IMR-90 (cell line): ENCODE measurements around the gene MAMLD1. TPM values are rescaled to one million over a fixed set of nuclear protein-coding genes. Genes with fewer than 3 reads are reported as not detected.

Source experiments
- ATAC-seq: fragments of 200-7000 bp; cut with Tn5 transposase; 2 replicates; pipeline ENCODE4 v1.9.1; 2020; ENCODE audit warnings: low read depth, mild to moderate bottlenecking, moderate library complexity
- BruUV-seq: library from RNA; stranded (reverse); fragments of 400-500 nt; replicated peaks from 2 replicates; lab custom pipeline; 2021; lab: Mats Ljungman, UMichigan
- CTCF ChIA-PET: fragments of 300-600 bp; formaldehyde crosslinking; extraction: SDS; loops from one replicate; lab custom pipeline; 2021; ENCODE audit warnings: antibody characterized with exemption; lab: Yijun Ruan, JAX
- POLR2A ChIA-PET: fragments of 300-600 bp; sonication (Branson Sonifier 250); formaldehyde crosslinking; loops from one replicate; lab custom pipeline; 2022; ENCODE audit warnings: antibody characterized with exemption; ENCODE audit not compliant: unreplicated experiment; lab: Charles Lee
- DNase-seq: peaks from one replicate; pipeline ENCODE4 v3.0.0; 2013
- H2AFZ ChIP-seq: replicated peaks from 2 replicates; pipeline ENCODE3; 2013; ENCODE audit warnings: low read length, mild to moderate bottlenecking; ENCODE audit not compliant: poor library complexity
- H2AK5ac ChIP-seq: 2 replicates; pipeline ENCODE4 v1.6.1; 2013; ENCODE audit warnings: low read depth, low read length, inconsistent platforms
- H2AK9ac ChIP-seq: replicated peaks from 2 replicates; pipeline ENCODE3; 2013; ENCODE audit warnings: mild to moderate bottlenecking, low read depth, low read length, moderate library complexity; ENCODE audit not compliant: poor library complexity
- H2BK120ac ChIP-seq: 2 replicates; pipeline ENCODE4 v1.6.1; 2013; ENCODE audit warnings: low read depth, low read length, inconsistent platforms
- H2BK15ac ChIP-seq: 3 replicates; pipeline ENCODE4 v1.6.1; 2013; ENCODE audit warnings: low read depth, low read length, inconsistent platforms
- H2BK20ac ChIP-seq: 2 replicates; pipeline ENCODE4 v1.6.1; 2013; ENCODE audit warnings: low read depth, mild to moderate bottlenecking, inconsistent platforms, low read length, moderate library complexity
- H2BK5ac ChIP-seq: 2 replicates; pipeline ENCODE4 v1.6.1; 2013; ENCODE audit warnings: mild to moderate bottlenecking, low read depth, low read length, inconsistent platforms; ENCODE audit not compliant: poor library complexity, severe bottlenecking
- H3K14ac ChIP-seq: replicated peaks from 2 replicates; pipeline ENCODE4 v1.6.1; 2013; ENCODE audit warnings: low read depth, low read length, inconsistent platforms
- H3K18ac ChIP-seq: 2 replicates; pipeline ENCODE4 v1.6.1; 2013; ENCODE audit warnings: low read depth, low read length, control low read depth
- H3K23ac ChIP-seq: 2 replicates; pipeline ENCODE4 v1.6.1; 2013; ENCODE audit warnings: low read depth, low read length, inconsistent platforms
- H3K27ac ChIP-seq: 2 replicates; pipeline ENCODE4 v1.5.1; 2013; ENCODE audit warnings: mild to moderate bottlenecking, control low read depth, low read length; ENCODE audit not compliant: insufficient read depth
- H3K27me3 ChIP-seq: 2 replicates; pipeline ENCODE4 v1.6.1; 2013; ENCODE audit warnings: low read length; ENCODE audit not compliant: control insufficient read depth, insufficient read depth
- H3K36me3 ChIP-seq: 2 replicates; pipeline ENCODE4 v1.6.1; 2013; ENCODE audit warnings: low read length, mixed read lengths; ENCODE audit not compliant: control insufficient read depth, insufficient read depth
- H3K4ac ChIP-seq: 2 replicates; pipeline ENCODE4 v1.6.1; 2013; ENCODE audit warnings: low read depth, low read length, inconsistent platforms
- H3K4me1 ChIP-seq: 2 replicates; pipeline ENCODE4 v1.6.1; 2013; ENCODE audit warnings: low read length, mixed read lengths; ENCODE audit not compliant: control insufficient read depth, insufficient read depth
- H3K4me2 ChIP-seq: 2 replicates; pipeline ENCODE4 v1.6.1; 2013; ENCODE audit warnings: low read depth, mild to moderate bottlenecking, control low read depth, low read length, moderate library complexity
- H3K4me3 ChIP-seq: 2 replicates; pipeline ENCODE4 v1.5.1; 2013; ENCODE audit warnings: low read depth, mild to moderate bottlenecking, control low read depth, low read length, moderate library complexity; ENCODE audit not compliant: insufficient read depth
- H3K56ac ChIP-seq: 2 replicates; pipeline ENCODE4 v1.6.1; 2013; ENCODE audit warnings: low read length, inconsistent platforms; ENCODE audit not compliant: insufficient read depth; ENCODE audit errors: extremely low read depth
- H3K79me1 ChIP-seq, 2 experiments: 2 replicates each; pipeline ENCODE4 v1.6.1; 2013; ENCODE audit warnings: low read length in 2 of 2, inconsistent platforms in 1 of 2, low read depth in 1 of 2
- H3K9ac ChIP-seq: 2 replicates; pipeline ENCODE4 v1.6.1; 2013; ENCODE audit warnings: low read depth, low read length, control low read depth
- H3K9me1 ChIP-seq: 2 replicates; pipeline ENCODE4 v1.6.1; 2013; ENCODE audit warnings: low read length, inconsistent platforms; ENCODE audit not compliant: insufficient read depth
- H3K9me3 ChIP-seq: 2 replicates; pipeline ENCODE4 v1.6.1; 2013; ENCODE audit warnings: low read length; ENCODE audit not compliant: control insufficient read depth, insufficient read depth
- H4K20me1 ChIP-seq: 2 replicates; pipeline ENCODE4 v1.6.1; 2013; ENCODE audit warnings: low read length, inconsistent platforms; ENCODE audit not compliant: insufficient read depth
- H4K5ac ChIP-seq: 2 replicates; pipeline ENCODE4 v1.6.1; 2013; ENCODE audit warnings: mild to moderate bottlenecking, low read depth, low read length, control low read depth
- H4K8ac ChIP-seq, 2 experiments: 2 replicates each; pipeline ENCODE4 v1.6.1; 2013; ENCODE audit warnings: low read depth in 2 of 2, low read length in 2 of 2, control low read depth in 1 of 2, inconsistent platforms in 1 of 2
- H4K91ac ChIP-seq: 2 replicates; pipeline ENCODE4 v1.6.1; 2013; ENCODE audit warnings: low read depth, low read length, inconsistent platforms; ENCODE audit not compliant: insufficient read depth
- BHLHE40 ChIP-seq: fragments of 150-350 bp; IDR thresholded peaks from 2 replicates; pipeline ENCODE4 v1.6.1; 2016; ENCODE audit warnings: mild to moderate bottlenecking, low read depth, low read length
- CEBPB ChIP-seq: IDR thresholded peaks from 2 replicates; pipeline ENCODE4 v1.6.1; 2012; ENCODE audit warnings: low read depth, low read length, improper control_type of control experiment
- CHD1 ChIP-seq: IDR thresholded peaks from 2 replicates; pipeline ENCODE4 v1.6.1; 2012; ENCODE audit warnings: low read depth, low read length, improper control_type of control experiment
- CTCF ChIP-seq: conservative IDR thresholded peaks from 2 replicates; pipeline ENCODE4 v1.5.1; 2012; ENCODE audit warnings: mild to moderate bottlenecking, low read depth, low read length, improper control_type of control experiment
- ELK1 ChIP-seq: fragments of 150-350 bp; IDR thresholded peaks from 2 replicates; pipeline ENCODE4 v1.6.1; 2016; ENCODE audit warnings: low read depth, mild to moderate bottlenecking, low read length, moderate library complexity, borderline replicate concordance
- FOS ChIP-seq: fragments of 150-350 bp; IDR thresholded peaks from 2 replicates; pipeline ENCODE4 v1.6.1; 2016; ENCODE audit warnings: low read depth, low read length
- MAFK ChIP-seq: IDR thresholded peaks from 2 replicates; pipeline ENCODE4 v1.6.1; 2012; ENCODE audit warnings: low read depth, low read length, improper control_type of control experiment
- MAZ ChIP-seq: IDR thresholded peaks from 2 replicates; pipeline ENCODE4 v1.6.1; 2012; ENCODE audit warnings: low read depth, mild to moderate bottlenecking, low read length, improper control_type of control experiment, moderate library complexity, borderline replicate concordance
- MXI1 ChIP-seq: IDR thresholded peaks from 2 replicates; pipeline ENCODE4 v1.6.1; 2012; ENCODE audit warnings: low read depth, mild to moderate bottlenecking, low read length, moderate library complexity, borderline replicate concordance
- NFE2L2 ChIP-seq: fragments of 150-350 bp; IDR thresholded peaks from 2 replicates; pipeline ENCODE4 v1.6.1; 2016; ENCODE audit warnings: low read depth, mild to moderate bottlenecking, low read length
- POLR2A ChIP-seq: IDR thresholded peaks from 2 replicates; pipeline ENCODE4 v1.6.1; 2012; ENCODE audit warnings: mild to moderate bottlenecking, low read depth, low read length
- RAD21 ChIP-seq: IDR thresholded peaks from 2 replicates; pipeline ENCODE4 v1.6.1; 2012; ENCODE audit warnings: low read length, improper control_type of control experiment
- RCOR1 ChIP-seq: IDR thresholded peaks from 2 replicates; pipeline ENCODE4 v1.6.1; 2012; ENCODE audit warnings: mild to moderate bottlenecking, low read length, improper control_type of control experiment; ENCODE audit not compliant: insufficient replicate concordance
- RFX5 ChIP-seq: IDR thresholded peaks from 2 replicates; pipeline ENCODE4 v1.8.0; 2012; ENCODE audit warnings: low read depth, mild to moderate bottlenecking, low read length, moderate library complexity
- SMC3 ChIP-seq: fragments of 150-350 bp; IDR thresholded peaks from 2 replicates; pipeline ENCODE4 v1.6.1; 2016; ENCODE audit warnings: low read depth, mild to moderate bottlenecking, antibody characterized with exemption, low read length, moderate library complexity
- USF2 ChIP-seq: fragments of 150-350 bp; IDR thresholded peaks from 2 replicates; pipeline ENCODE4 v1.6.1; 2017; ENCODE audit warnings: mild to moderate bottlenecking, antibody characterized with exemption, low read length, low read depth
- WGBS, 2 experiments: methylation state at CpG; one replicate each; pipeline versions ENCODE4 v1.1.5 to v1.1.7; 2013; ENCODE audit warnings: missing lambda C conversion rate in 2 of 2; ENCODE audit not compliant: insufficient read length in 1 of 2; ENCODE audit errors: extremely low coverage in 2 of 2; 5-methylcytosine and 5-hydroxymethylcytosine counted together
- dilution Hi-C: fragments of 300-500 bp; cut with HindIII; formaldehyde crosslinking; loops from one replicate; pipeline ENCODE4 v1.14.3; 2018; ENCODE audit warnings: low sequenced_read_pairs; ENCODE audit not compliant: unreplicated experiment
- in situ Hi-C: fragments of 300-500 bp; cut with MboI; formaldehyde crosslinking; loops from 3 replicates; pipeline ENCODE4 v1.14.3; 2019; ENCODE audit warnings: low sequenced_read_pairs, inconsistent platforms, mixed read lengths
- intact Hi-C: fragments of 100-400 bp; cut with micrococcal nuclease; formaldehyde crosslinking; loops from 2 replicates; pipeline ENCODE4 v1.10.0; 2022
- polyA plus RNA-seq, 3 experiments: library from polyadenylated mRNA; depleted of rRNA; stranded (reverse); fragments of >200 nt; gene quantifications; 2 replicates each; pipeline ENCODE4 v1.2.3, GENCODE V29; 2012; ENCODE audit warnings: low replicate concordance in 1 of 3
- total RNA-seq: library from RNA; depleted of rRNA; stranded (reverse); fragments of >200 nt; gene quantifications from 2 replicates; pipeline ENCODE4 v1.2.3, GENCODE V29; 2012

The MAMLD1 gene
- total and polyA plus RNA-seq, 2 of the 4 experiments (the other 2 are of a cell fraction) = 1.4 to 11.0 TPM

- peaks cover 3% of the 10 kb centered on the region; the same call in 1 of the 2 replicates for H3K9me1 ChIP-seq
- H4K5ac ChIP-seq = no peak overlapping the region
- H4K8ac ChIP-seq = no peak overlapping the region
- H3K4me3 ChIP-seq = no peak overlapping the region
- no peak overlapping the region for H2BK5ac ChIP-seq
- ChIA-PET POLR2A (no interaction called here), CTCF (no interaction called here)
- H3K27ac ChIP-seq = no peak overlapping the region
- no peak overlapping the region for H3K18ac ChIP-seq
- no peak overlapping the region for H2BK120ac ChIP-seq
- no peak overlapping the region for H2BK20ac ChIP-seq
- H3K79me1 ChIP-seq = no peaks in the 10 kb centered on the region
- WGBS, 2 experiments = no CpG with 5 or more reads among the region's 1 CpG
- H3K36me3 ChIP-seq = no peaks in the 10 kb centered on the region
- DNase-seq (no peak), ATAC-seq (no peak)
- no peak overlapping the region for H3K9ac ChIP-seq
- no peak overlapping the region for H2AFZ ChIP-seq
- no peaks in the 10 kb centered on the region for H3K9me3 ChIP-seq
- H2AK9ac ChIP-seq = no peak overlapping the region
- H3K4ac ChIP-seq = no peak overlapping the region
- no peak overlapping the region for H2AK5ac ChIP-seq
- intact Hi-C loops (no loop called here), dilution Hi-C loops (no loop called here), in situ Hi-C loops (no loop called here)
- no peaks in the 10 kb centered on the region for H4K20me1 ChIP-seq
- H2BK15ac ChIP-seq = no peak overlapping the region
- H3K23ac ChIP-seq = no peak overlapping the region
- H3K56ac ChIP-seq = no peak overlapping the region
- peaks cover 5% of the 10 kb centered on the region; the same call in 1 of the 2 replicates for H3K27me3 ChIP-seq
- no peak overlapping the region for H3K4me2 ChIP-seq
- H3K14ac ChIP-seq = no peak overlapping the region
- TF ChIP-seq RAD21 = no peak
- TF ChIP-seq CHD1 = no peak
- TF ChIP-seq RFX5 = no peak
- TF ChIP-seq MAZ = no peak
- no peak for TF ChIP-seq USF2
- no peak for TF ChIP-seq RCOR1
- no peak for TF ChIP-seq CEBPB
- no peak for TF ChIP-seq NFE2L2
- no peak for TF ChIP-seq BHLHE40
- no peak for TF ChIP-seq POLR2A
- no peak for TF ChIP-seq CTCF
- TF ChIP-seq MXI1 = no peak
- no peak for TF ChIP-seq FOS
- TF ChIP-seq ELK1 = no peak
- TF ChIP-seq SMC3 = no peak
- TF ChIP-seq MAFK = no peak
- no TSS peak for BruUV-seq
- no peak overlapping the region for H4K91ac ChIP-seq
- no peaks in the 10 kb centered on the region for H3K4me1 ChIP-seq
Observed at GRCh38 chrX:150334100-150334499, 29.0 kb upstream of the MAMLD1 start.
